ENCODE measurements around the gene MACF1. TPM values are rescaled to one million over a fixed set of nuclear protein-coding genes. Genes with fewer than 3 reads are reported as not detected.

MACF1 gene
- total RNA-seq, 1 donor from 2014 or later = 584 TPM

DNA sequence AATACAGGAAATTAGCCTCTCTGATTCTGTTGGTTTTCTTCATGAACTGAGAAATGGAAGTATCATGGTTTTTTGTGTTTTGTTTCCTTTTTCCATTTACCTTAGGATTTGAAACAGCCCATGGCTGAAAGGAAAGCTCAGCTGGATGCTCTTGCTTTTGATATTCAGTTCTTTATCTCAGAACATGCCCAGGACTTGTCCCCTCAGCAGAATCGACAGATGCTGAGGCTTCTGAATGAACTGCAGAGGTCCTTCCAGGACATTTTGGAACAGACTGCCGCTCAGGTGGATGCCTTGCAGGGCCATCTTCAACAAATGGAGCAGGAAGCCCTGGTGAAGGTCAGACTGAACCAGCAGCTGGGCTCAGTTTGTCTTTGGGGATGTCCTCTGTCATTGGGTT lies 142.4 kb downstream of the MACF1 start:
- DNase-seq (ENCODE audit: low read depth, low spot score) = no peak

DNA sequence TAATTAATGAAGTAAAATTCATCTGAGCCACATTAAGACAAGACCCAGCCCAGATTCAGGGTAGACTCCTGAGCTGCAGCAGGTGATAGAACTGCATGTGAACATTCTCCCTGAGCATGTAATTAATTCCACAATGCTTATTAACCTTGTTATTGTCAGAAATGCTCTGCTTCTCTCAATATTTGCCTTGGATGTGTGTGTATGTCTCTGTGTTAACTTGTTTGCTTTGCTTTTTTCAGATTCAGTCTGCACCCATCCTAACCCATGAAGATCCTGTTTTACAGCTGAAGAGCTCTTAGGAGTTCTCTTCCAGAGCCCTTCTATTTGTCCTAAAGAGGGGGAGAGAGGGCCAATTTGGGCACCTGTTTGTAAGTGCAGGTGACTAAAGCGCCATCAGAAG lies 143.8 kb downstream of the MACF1 start:
- DNase-seq (ENCODE audit: low read depth, low spot score) = no peak

DNA sequence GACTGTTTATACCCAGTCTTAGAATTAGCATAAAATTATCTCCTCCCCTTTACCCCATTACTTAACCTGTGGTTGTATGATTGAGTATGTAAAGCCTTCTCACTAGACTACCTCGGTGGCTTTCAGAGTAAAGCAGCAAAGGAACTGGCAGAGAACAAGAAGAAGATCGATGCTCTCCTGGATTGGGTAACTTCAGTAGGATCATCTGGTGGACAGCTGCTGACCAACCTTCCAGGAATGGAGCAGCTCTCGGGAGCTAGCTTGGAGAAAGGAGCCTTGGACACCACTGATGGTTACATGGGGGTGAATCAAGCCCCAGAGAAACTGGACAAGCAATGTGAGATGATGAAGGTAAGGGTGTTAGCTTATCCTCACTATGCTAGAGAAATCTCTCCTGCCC lies 148.4 kb downstream of the MACF1 start:
- DNase-seq (ENCODE audit: low read depth, low spot score) = no peak

DNA sequence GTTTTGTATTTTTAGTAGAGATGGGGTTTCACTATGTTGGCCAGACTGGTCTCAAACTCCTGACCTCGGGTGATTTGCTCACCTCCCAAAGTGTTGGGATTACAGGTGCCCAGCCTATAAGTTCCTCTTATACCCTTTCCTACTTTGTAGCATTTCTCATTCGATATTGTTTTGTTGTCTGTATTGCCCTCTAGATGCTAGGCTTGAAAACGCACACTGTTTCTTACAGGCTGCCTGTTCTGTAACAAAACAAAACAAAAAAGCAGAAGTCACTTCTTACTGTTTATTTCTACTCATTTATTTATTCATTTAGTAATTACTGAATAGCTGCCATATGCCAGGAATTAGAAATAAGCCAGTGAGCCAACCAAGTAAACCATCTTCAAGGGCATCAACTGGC lies 150.1 kb downstream of the MACF1 start:
- DNase-seq (ENCODE audit: low read depth, low spot score) = no peak

DNA sequence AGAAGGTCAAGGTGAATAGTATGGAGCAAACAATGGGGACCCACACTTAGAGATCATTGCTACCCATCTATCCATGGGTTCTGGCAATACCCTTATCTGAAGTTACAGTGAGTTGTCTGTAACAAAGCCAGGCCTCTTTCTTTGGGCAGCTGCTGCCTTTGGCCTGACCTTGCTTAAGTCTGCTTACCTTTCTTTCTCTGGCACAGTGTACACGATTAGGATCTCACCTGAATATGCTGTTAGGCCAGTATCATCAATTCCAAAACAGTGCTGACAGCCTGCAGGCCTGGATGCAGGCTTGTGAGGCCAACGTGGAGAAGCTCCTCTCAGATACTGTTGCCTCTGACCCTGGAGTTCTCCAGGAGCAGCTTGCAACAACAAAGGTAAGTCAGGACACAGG lies 154.0 kb downstream of the MACF1 start:
- DNase-seq (ENCODE audit: low read depth, low spot score) = no peak

DNA sequence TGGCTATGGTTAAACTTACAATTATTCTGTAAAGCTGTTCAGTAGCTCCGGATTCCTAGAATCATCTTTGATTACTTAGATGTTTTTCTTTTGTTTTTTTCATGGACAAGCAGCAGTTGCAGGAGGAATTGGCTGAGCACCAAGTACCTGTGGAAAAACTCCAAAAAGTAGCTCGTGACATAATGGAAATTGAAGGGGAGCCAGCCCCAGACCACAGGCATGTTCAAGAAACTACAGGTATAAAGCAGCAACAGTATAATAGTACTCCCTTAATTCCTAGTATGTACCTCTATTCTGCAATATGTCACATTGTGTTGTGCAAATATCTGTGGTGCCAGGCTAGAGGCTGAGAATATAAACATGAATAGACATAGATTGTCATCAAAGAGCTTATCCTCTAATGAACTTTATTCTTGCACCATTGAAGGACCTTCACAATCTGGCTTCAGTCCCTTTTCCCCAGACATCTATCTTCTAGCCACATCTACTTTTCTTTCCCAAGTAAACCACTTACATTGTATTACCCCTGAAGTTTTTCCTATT lies 154.6 kb downstream of the MACF1 start:
- DNase-seq (ENCODE audit: low read depth, low spot score) = no peak

DNA sequence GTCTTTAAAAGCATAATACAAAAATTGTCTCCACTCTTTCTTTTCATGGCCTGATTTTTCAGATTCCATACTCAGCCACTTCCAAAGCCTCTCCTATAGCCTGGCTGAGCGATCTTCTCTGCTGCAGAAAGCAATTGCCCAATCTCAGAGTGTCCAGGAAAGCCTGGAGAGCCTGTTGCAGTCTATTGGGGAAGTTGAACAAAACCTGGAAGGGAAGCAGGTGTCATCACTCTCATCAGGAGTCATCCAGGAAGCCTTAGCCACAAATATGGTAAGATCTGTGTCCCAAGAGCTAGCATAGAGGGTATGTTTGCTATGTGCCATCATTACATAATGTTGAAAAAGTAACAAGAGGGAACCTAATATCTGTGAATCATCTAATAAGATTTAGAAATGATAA lies 156.2 kb downstream of the MACF1 start:
- DNase-seq (ENCODE audit: low read depth, low spot score) = no peak

DNA sequence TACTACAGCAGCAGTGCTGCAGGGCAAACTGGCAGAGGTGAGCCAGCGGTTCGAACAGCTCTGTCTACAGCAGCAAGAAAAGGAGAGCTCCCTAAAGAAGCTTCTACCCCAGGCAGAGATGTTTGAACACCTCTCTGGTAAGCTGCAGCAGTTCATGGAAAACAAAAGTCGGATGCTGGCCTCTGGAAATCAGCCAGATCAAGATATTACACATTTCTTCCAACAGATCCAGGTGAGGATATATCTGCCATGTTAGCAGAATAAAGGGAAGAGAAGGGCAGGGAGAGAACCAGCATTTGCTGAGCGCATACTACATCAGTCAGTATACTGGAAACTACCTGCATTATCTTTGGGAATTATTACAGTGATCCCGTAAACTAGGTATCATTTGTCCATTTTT lies 157.0 kb downstream of the MACF1 start:
- DNase-seq (ENCODE audit: low read depth, low spot score) = no peak

DNA sequence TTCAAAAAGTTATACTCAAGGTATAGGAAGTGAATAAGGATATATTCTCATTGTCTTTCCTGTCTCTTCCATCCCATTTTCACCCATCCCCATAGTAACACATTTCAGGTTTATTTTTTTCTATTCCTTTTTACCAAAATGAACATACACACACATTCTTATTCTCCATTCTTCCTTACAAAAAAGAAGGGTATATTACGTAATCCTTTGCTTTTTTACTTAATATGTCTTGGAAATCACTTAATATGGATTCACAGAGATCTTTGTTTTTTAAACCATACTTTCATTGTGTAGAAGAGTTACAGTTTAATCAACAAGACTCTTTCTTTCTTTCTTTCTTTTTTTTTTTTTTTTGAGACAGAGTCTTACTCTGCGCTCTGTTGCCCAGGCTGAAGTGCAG lies 158.8 kb downstream of the MACF1 start:
- no peak for DNase-seq (ENCODE audit: low read depth, low spot score)

DNA sequence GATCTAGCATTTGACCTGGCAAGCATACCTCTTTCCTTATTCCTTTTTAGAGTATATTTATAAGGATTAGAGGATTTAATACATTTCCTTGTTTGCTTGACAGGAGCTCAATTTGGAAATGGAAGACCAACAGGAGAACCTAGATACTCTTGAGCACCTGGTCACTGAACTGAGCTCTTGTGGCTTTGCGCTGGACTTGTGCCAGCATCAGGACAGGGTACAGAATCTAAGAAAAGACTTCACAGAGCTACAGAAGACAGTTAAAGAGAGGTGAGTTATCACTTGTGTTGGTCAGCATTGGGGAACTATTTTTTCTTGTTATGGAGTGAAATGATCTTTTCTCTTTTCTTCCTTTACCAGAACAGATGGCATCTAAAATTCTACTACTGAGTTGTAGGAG lies 163.6 kb downstream of the MACF1 start:
- no peak for DNase-seq (ENCODE audit: low read depth, low spot score)

DNA sequence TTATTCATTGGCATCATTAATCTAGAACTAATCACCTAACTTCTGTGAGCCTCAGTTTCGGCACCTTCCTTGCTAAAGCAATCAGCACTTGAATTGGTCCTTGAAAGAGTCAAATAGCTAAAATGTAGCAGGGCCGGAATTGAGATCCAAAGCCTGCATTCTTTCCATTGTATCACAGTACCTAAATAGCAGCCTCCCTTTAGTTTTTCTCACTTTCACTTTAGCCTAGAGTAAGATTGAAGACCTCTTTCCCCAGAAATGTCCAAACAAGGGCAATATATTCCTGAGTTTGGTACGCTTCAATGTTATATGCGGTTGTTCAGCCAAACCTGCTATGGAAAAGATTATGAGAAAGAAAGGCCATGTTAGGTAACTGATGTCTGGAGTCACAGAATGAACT lies 165.1 kb downstream of the MACF1 start:
- DNase-seq (ENCODE audit: low read depth, low spot score) = no peak

DNA sequence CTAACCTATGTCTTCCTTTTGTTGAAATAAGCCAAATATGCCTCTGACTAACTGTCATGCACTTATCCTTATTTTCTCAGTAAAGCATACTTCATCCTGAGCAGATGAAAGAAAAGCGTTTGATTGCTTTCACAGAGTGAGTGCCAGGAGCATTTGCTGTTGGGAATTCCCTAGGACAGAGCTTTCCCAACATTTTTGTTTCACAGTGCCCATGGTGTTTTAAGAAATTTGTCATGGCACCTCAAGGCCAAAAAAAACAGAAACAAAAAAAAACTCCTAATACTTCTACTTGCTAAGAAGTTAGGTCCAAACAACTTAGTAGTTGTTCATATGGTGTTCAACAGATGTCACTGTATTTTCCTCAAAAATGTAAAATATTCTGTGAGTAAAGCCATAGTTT lies 166.1 kb downstream of the MACF1 start:
- DNase-seq (ENCODE audit: low read depth, low spot score) = no peak

DNA sequence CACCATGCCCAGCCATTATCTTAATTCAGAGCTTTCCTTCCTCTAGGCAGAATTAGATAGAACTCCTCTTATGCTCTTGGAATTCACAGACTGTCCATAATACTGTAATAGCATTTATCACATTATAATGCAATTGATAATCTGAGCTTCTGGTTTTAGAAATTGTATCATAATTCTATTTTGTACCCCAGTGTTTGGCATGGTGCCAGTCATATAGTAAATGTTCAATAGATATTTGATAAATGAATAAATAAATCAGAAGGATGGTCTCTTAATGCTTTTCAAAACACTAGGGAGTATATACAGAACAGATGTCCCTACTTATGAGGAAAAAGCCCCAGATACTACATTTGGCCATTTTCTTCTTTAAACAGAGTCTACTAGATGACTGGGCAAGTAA lies 167.6 kb downstream of the MACF1 start:
- no peak for DNase-seq (ENCODE audit: low read depth, low spot score)

DNA sequence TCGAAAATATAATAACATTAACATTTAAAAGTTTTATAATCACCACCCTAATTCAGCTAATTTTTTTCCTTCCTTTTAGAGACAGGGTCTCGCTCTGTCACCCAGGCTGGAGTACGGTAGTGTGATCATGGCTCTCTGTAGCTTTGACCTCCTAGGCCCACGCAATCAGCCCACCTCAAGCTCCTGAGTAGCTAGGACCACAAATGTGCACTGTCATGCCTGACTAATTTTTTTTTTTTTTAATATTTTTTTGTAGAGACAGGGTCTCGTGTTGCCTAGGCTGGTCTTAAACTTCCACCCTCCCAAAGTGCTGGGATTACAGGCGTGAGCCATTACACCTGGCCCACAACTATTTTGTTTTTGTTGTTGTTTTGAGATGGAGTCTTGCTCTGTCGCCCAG lies 172.2 kb downstream of the MACF1 start:
- no peak for DNase-seq (ENCODE audit: low read depth, low spot score)

DNA sequence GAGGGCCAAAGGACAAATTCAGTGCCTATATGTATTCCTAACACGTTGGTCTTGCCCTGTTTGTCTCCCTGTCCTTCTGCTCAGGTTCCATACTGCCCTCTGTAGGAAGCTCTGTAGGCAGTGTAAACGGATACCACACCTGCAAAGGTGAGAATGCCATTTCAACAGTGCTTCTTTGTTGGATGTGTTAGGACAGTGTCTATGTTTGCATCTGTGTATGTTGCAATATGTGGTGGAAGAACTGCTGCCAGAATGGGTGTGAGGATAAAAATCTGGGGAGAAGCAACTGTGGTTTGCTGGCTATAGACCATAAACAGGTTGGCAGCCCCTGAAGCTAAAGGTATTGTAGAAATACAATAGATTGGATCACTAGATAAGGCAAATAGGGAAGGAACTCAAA lies 173.9 kb downstream of the MACF1 start:
- no peak for DNase-seq (ENCODE audit: low read depth, low spot score)

DNA sequence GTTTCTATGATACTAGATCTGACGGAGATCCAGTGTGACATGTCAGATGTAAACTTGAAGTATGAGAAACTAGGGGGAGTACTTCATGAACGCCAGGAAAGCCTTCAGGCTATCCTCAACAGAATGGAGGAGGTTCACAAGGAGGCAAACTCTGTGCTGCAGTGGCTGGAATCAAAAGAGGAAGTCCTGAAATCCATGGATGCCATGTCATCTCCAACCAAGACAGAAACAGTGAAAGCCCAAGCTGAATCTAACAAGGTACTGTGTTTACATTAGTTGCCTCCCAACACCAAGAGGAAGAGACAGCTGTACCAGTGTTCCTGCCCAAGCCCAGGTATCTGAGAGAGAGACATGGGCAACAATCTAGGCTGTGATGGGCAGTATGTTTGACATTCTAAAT lies 174.7 kb downstream of the MACF1 start:
- no peak for DNase-seq (ENCODE audit: low read depth, low spot score)

DNA sequence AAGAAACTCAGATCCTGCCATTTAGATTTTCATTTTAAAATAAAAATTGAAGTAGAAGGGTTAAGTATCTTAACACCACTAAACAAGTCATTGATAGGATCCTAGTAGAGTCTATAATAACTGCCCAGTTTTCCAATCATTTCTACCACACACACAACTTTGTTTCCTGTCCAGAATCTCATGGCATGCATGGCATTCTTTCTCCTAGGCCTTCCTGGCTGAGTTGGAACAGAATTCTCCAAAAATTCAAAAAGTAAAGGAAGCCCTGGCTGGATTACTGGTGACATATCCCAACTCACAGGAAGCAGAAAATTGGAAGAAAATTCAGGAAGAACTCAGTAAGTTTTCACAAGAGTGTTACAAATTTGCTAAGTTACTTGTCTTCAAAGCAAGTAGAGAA lies 175.5 kb downstream of the MACF1 start:
- DNase-seq (ENCODE audit: low read depth, low spot score) = peak; percentile 15

DNA sequence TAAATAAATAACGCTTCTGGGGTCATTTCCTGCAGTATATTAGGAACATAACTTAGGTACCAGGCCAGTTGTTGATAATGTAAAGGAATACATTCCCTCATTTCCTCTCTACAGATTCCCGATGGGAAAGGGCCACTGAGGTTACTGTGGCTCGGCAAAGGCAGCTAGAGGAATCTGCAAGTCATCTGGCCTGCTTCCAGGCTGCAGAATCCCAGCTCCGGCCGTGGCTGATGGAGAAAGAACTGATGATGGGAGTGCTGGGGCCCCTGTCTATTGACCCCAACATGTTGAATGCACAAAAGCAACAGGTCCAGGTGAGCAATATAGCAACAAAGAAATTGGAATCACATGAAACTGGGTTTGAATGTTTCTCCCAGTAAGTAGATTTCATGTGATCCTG lies 177.3 kb downstream of the MACF1 start:
- DNase-seq (ENCODE audit: low read depth, low spot score) = peak; percentile 80

DNA sequence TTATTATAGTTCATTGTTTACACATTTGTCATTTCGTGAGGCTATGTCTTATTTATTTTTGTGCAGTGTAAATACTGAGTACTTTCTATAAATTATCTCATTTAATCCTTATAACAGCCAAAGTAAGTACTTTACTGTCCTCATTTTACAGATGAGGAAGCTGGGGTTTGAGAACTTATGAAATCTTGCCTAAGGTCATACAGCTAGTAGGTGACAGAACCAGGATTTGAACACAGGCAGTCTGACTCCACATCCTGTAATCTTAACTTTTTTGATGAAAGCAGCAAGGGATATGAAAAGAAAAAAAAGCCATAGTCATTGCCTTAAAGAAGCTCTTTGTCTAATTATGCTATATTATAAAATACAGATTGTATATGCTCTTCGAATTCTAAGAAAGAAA lies 179.8 kb downstream of the MACF1 start:
- no peak for DNase-seq (ENCODE audit: low read depth, low spot score)

DNA sequence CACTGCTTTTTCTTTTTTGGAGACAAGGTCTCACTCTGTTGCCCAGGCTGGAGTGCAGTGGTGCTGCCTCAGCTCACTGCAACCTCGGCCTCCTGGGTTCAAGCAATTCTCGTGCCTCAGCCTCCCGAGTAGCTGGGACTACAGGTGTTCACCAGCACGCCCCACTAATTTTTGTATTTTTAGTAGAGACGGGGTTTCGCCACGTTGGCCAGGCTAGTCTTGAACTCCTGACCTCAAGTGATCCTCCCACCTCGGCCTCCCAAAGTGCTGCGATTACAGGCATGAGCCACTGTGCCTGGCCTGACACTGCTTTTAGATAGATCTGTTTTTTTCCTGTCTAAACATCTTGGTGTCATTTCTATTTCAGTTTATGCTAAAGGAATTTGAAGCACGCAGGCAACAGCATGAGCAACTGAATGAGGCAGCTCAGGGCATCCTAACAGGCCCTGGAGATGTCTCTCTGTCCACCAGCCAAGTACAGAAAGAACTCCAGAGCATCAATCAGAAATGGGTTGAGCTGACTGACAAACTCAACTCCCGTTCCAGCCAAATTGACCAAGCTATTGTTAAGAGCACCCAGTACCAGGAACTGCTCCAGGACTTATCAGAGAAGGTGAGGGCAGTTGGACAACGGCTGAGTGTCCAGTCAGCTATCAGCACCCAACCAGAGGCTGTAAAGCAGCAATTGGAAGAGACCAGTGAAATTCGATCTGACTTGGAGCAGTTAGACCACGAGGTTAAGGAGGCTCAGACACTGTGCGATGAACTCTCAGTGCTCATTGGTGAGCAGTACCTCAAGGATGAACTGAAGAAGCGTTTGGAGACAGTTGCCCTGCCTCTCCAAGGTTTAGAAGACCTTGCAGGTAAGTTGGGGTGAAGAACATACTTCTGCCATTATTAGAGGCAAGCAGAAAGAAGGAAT lies 180.8 kb downstream of the MACF1 start:
- DNase-seq (ENCODE audit: low read depth, low spot score) = no peak

DNA sequence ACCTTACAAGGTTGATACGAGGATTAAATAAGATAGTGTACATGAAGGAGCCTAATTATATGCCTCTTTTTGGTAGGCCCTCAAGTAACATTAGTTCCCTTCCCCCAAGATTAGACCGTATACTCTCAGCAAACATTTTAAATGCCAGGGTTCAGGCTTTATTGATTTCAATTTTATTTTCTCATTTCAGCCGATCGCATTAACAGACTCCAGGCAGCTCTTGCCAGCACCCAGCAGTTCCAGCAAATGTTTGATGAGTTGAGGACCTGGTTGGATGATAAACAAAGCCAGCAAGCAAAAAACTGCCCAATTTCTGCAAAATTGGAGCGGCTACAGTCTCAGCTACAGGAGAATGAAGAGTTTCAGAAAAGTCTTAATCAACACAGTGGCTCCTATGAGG lies 182.5 kb downstream of the MACF1 start:
- DNase-seq (ENCODE audit: low read depth, low spot score) = no peak

DNA sequence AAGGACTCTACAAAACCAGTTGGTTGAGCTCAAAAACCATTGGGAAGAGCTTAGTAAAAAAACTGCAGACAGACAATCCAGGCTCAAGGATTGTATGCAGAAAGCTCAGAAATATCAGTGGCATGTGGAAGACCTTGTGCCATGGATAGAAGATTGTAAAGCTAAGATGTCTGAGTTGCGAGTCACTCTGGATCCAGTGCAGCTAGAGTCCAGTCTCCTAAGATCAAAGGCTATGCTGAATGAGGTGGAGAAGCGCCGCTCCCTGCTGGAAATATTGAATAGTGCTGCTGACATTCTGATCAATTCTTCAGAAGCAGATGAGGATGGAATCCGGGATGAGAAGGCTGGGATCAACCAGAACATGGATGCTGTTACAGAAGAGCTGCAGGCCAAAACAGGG lies 183.0 kb downstream of the MACF1 start:
- peak; percentile 44 for DNase-seq (ENCODE audit: low read depth, low spot score)

All from pulmonary artery endothelial cell (primary cell).